K562 (cell line): ENCODE data around the gene CUX1. TPM values are rescaled to one million over a fixed set of nuclear protein-coding genes. Genes with fewer than 3 reads are reported as not detected.
"Not testable (repeated sequence)": the region's sequence is repeated elsewhere in the genome, so short reads cannot be mapped to it uniquely, and the experiment has no call there.

Source experiments
- ATAC-seq: fragments of 200-7000 bp; cut with Tn5 transposase; 3 replicates; pipeline ENCODE4 v1.9.1; 2020; ENCODE audit warnings: moderate library complexity
- BruUV-seq: library from RNA; stranded (reverse); fragments of 400-500 nt; replicated peaks from 2 replicates; lab custom pipeline; 2021; lab: Mats Ljungman, UMichigan
- CTCF ChIA-PET: fragments of 300-600 bp; formaldehyde crosslinking; extraction: SDS; loops from one replicate; lab custom pipeline; 2021; ENCODE audit warnings: low intra/inter-chr PET ratio; lab: Yijun Ruan, JAX
- POLR2A ChIA-PET: fragments of 300-600, 350-650 bp; sonication (Branson Sonifier 250); formaldehyde crosslinking; extraction: SDS; loops from one replicate; lab custom pipeline; 2021; ENCODE audit warnings: antibody characterized with exemption, inconsistent platforms; lab: Yijun Ruan, JAX
- DNase-seq, 4 experiments: peaks; one replicate each; pipeline versions ENCODE4 v3.0.0 to v3.0.0-alpha.2; 2011 to 2018; ENCODE audit warnings: low spot score in 3 of 4, mixed read lengths in 3 of 4; ENCODE audit errors: extremely low read depth in 1 of 4
- FAIRE-seq: peaks from 2 replicates; lab custom pipeline; 2011; peaks lifted over from hg19 to GRCh38; lab: Jason Lieb, UNC
- H2AFZ ChIP-seq: 2 replicates; pipeline ENCODE4 v1.6.0; 2011; ENCODE audit warnings: low read depth, low read length, control low read depth, inconsistent platforms
- H3K27ac ChIP-seq: fragments of 200-600 bp; 3 replicates; pipeline ENCODE4 v1.8.0; 2011; ENCODE audit warnings: low read depth, mild to moderate bottlenecking, control low read depth, inconsistent platforms, low read length, moderate library complexity, mixed read lengths; ENCODE audit errors: extremely low read depth
- H3K27me3 ChIP-seq, 2 experiments: fragments of 300-600 bp in 1 of 2; 2 replicates in 1 of 2; 3 replicates in 1 of 2; pipeline versions ENCODE4 v1.6.0 to v1.8.0; 2011; ENCODE audit warnings: inconsistent platforms in 2 of 2, low read length in 2 of 2, mild to moderate bottlenecking in 1 of 2, mixed read lengths in 1 of 2, moderate library complexity in 1 of 2; ENCODE audit not compliant: control insufficient read depth in 2 of 2, insufficient read depth in 2 of 2
- H3K36me3 ChIP-seq: fragments of 300-600 bp; 3 replicates; pipeline ENCODE4 v1.8.0; 2011; ENCODE audit warnings: mild to moderate bottlenecking, low read length, inconsistent platforms; ENCODE audit not compliant: control insufficient read depth, insufficient read depth
- H3K4me1 ChIP-seq, 2 experiments: fragments of 200-600 bp in 1 of 2; replicated peaks in 1 of 2; 2 replicates in 1 of 2; 3 replicates in 1 of 2; pipeline versions ENCODE4 v1.5.1 to v1.8.0; 2011; ENCODE audit warnings: inconsistent platforms in 2 of 2, low read length in 2 of 2, mild to moderate bottlenecking in 1 of 2, mixed read lengths in 1 of 2, moderate library complexity in 1 of 2; ENCODE audit not compliant: control insufficient read depth in 2 of 2, insufficient read depth in 2 of 2
- H3K4me2 ChIP-seq: 2 replicates; pipeline ENCODE4 v1.6.1; 2011; ENCODE audit warnings: low read length, control low read depth, inconsistent platforms, mixed read lengths; ENCODE audit not compliant: insufficient read depth
- H3K4me3 ChIP-seq: fragments of 200-600 bp; sonication (generic), shearing (Covaris generic); 2 replicates; pipeline ENCODE4 v1.5.1; 2016; ENCODE audit warnings: control low read depth, inconsistent platforms
- H3K79me2 ChIP-seq: fragments of 200-600 bp; 3 replicates; pipeline ENCODE4 v1.8.0; 2011; ENCODE audit warnings: low read length, inconsistent platforms; ENCODE audit not compliant: control insufficient read depth, insufficient read depth
- H3K9ac ChIP-seq, 2 experiments: 2 replicates each; pipeline versions ENCODE4 v1.6.0 to v1.6.1; 2011; ENCODE audit warnings: low read depth in 2 of 2, low read length in 2 of 2, control low read depth in 1 of 2, inconsistent platforms in 1 of 2, mild to moderate bottlenecking in 1 of 2, mixed read lengths in 1 of 2; ENCODE audit not compliant: insufficient read depth in 1 of 2
- H3K9me1 ChIP-seq: one replicate; pipeline ENCODE4 v1.6.0; 2011; ENCODE audit warnings: inconsistent platforms, mild to moderate bottlenecking, low read length, moderate library complexity; ENCODE audit not compliant: control insufficient read depth, insufficient read depth
- H3K9me3 ChIP-seq: replicated peaks from 2 replicates; pipeline ENCODE4 v1.5.1; 2011; ENCODE audit warnings: low read depth, low read length, inconsistent platforms; ENCODE audit not compliant: control insufficient read depth, insufficient read depth
- H4K20me1 ChIP-seq: replicated peaks from 2 replicates; pipeline ENCODE4 v1.6.1; 2011; ENCODE audit warnings: low read length, inconsistent platforms, mixed read lengths; ENCODE audit not compliant: control insufficient read depth, insufficient read depth
- WGBS: fragments of 100-300 bp; shearing (Covaris generic); methylation state at CpG from one replicate; pipeline ENCODE4 v1.1.6; 2016; ENCODE audit warnings: low coverage, mixed read lengths; ENCODE audit not compliant: insufficient coverage; ENCODE audit errors: missing lambda C conversion rate; 5-methylcytosine and 5-hydroxymethylcytosine counted together
- in situ Hi-C: fragments of 300-500 bp; cut with MboI; formaldehyde crosslinking; loops from 4 replicates; pipeline ENCODE4 v1.15.0; 2018; ENCODE audit warnings: inconsistent platforms, mixed read lengths
- intact Hi-C: fragments of 100-400 bp; cut with micrococcal nuclease; formaldehyde crosslinking; loops from 2 replicates; pipeline ENCODE4 v1.14.2; 2022
- microRNA-seq: library from miRNA; unstranded; fragments of <30 nt; microRNA quantifications from one replicate; pipeline ENCODE4, GENCODE V29; 2018; ENCODE audit warnings: borderline microRNAs expressed
- polyA plus RNA-seq, 8 experiments: library from polyadenylated mRNA; depleted of rRNA in 4 of 8; stranded (reverse) in 5 of 8; unstranded in 3 of 8; fragments of >200 nt; fragmentation: Nextera tagmentation in 2 of 8; fragmentation: Illumina TruSeq in 1 of 8; extraction: Ambion mirVana in 2 of 8; extraction: Trizol in 1 of 8; gene quantifications; 2 replicates each; pipeline versions ENCODE4 v1.2.1 to v1.2.3, GENCODE V29; 2011 to 2014; ENCODE audit warnings: inconsistent platforms in 1 of 8, missing spikeins in 1 of 8
- small RNA-seq: library from RNA; depleted of rRNA; stranded (forward); fragments of <200 nt; gene quantifications from one replicate; pipeline ENCODE3, GENCODE V24; 2014
- total RNA-seq, 7 experiments: library from RNA; depleted of rRNA in 6 of 7; stranded (reverse); fragments of >200 nt in 6 of 7; fragmentation: Illumina TruSeq in 2 of 7; extraction: Trizol in 2 of 7; gene quantifications; 2 replicates each; pipeline versions ENCODE4 v1.2.1 to v1.2.3, GENCODE V29; 2011 to 2021; ENCODE audit warnings: low replicate concordance in 1 of 7

CUX1 gene
- total and polyA plus RNA-seq, 9 of the 15 experiments (the other 6 are each of a cell fraction or from before 2014, with no cell fraction given) = 3.6 to 55.3 (median 25.2) TPM

DNA sequence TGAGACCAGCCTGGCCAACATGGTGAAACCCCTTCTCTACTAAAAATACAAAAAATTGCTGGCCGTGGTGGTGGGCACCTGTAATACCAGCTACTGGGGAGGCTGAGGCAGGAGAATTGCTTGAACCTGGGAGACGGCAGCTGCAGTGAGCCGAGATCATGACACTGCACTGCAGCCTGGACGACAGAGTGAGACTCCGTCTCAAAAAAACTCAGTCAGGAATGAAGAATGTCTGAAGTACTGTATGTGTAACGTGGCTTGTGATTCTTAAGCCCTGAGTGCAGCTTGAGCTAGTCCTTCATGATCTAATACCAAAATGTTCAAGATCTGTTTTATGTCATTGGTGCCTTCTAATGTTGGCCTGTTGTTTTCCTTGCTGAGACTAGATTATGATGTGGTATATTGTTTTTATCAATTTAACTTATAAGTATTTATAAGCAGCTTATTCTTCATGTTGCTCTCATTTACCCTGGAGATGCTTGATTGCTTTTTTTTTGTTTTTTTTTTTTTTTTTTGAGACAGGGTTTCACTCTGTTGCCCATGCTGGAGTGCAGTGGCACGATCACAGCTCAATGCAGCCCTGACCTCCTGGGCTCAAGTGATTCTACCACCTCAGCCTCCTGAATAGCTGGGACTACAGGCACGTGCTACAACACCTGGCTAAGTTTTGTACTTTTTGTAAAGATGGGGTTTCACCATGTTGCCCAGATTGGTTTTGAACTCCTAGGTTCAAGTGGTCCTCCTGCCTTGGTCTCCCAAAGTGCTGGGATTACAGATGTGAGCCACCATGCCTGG, 513.4 kb downstream of the CUX1 start:
- 5% methylated on average over 8 of the region's 8 CpGs for WGBS
- H3K4me1 ChIP-seq, FAIRE-seq, DNase-seq, POLR2A ChIA-PET, H3K4me3 ChIP-seq, H4K20me1 ChIP-seq, H3K27ac ChIP-seq, H3K9me1 ChIP-seq, ATAC-seq, in situ Hi-C loops, H3K79me2 ChIP-seq, H3K9me3 ChIP-seq, intact Hi-C loops, BruUV-seq, H3K9ac ChIP-seq, CTCF ChIA-PET, H2AFZ ChIP-seq, H3K36me3 ChIP-seq, H3K4me2 ChIP-seq: not testable (repeated sequence)
- peaks cover 24% of the 10 kb centered on the region in 2 experiments; a peak in 4 of 5 replicates for H3K27me3 ChIP-seq

Small RNAs within 50 kb of the gene (microRNA-seq; reads per million reads assigned to microRNA genes)
- not detected for gene MIR4285

Small RNAs within 50 kb of the gene (small RNA-seq; reads per million reads assigned to genes)
- gene AC005086.2 (not detected), gene AC005086.3 (not detected), gene AC005086.4 (not detected), gene AC005088.1 (not detected), gene MIR4285 (not detected), gene RF00554 (not detected)

Other genes with a start within 250 kb of the CUX1 start
- gene MYL10, start 188.3 kb upstream of the CUX1 start, total RNA-seq (2014; rRNA removed) = not detected in 2 replicates
- gene MYL10, start 188.3 kb upstream of the CUX1 start, total RNA-seq (2014; rRNA removed; fragmentation: Illumina TruSeq; extraction: Trizol) = not detected in 2 replicates
- not detected in 2 replicates for gene MYL10, start 188.3 kb upstream of the CUX1 start, total RNA-seq (2015; rRNA removed; fragmentation: Illumina TruSeq; extraction: Trizol)
- gene MYL10, start 188.3 kb upstream of the CUX1 start, total RNA-seq (2021) = not detected in 2 replicates
- gene MYL10, start 188.3 kb upstream of the CUX1 start, polyA plus RNA-seq (2011; rRNA removed) = not detected in 2 replicates
- not detected in 2 replicates for gene MYL10, start 188.3 kb upstream of the CUX1 start, polyA plus RNA-seq (2014; fragmentation: Illumina TruSeq; extraction: Trizol)
- not detected for gene MYL10, start 188.3 kb upstream of the CUX1 start, polyA plus RNA-seq (2014; fragmentation: Nextera tagmentation; extraction: Ambion mirVana)
- not detected in 2 replicates for gene MYL10, start 188.3 kb upstream of the CUX1 start, polyA plus RNA-seq (2014; rRNA removed)